GM23338 (cell line): Measurements from ENCODE around the gene C1orf52. TPM values are rescaled to one million over a fixed set of nuclear protein-coding genes. Genes with fewer than 3 reads are reported as not detected.

Experiments
- ATAC-seq: fragments of 200-7000 bp; cut with Tn5 transposase; 3 replicates; pipeline ENCODE4 v1.9.1; 2020
- DNase-seq: peaks from one replicate; pipeline ENCODE4 v3.0.0-alpha.2; 2015; ENCODE audit warnings: low spot score
- H2AFZ ChIP-seq: fragments of 200-600 bp; sonication (generic); 2 replicates; pipeline ENCODE4 v1.8.0; 2016; ENCODE audit warnings: antibody characterized with exemption, mild to moderate bottlenecking, moderate library complexity
- H3F3A ChIP-seq: fragments of 200-600 bp; sonication (generic); replicated peaks from 2 replicates; pipeline ENCODE4 v1.8.0; 2017; ENCODE audit warnings: antibody characterized with exemption, mixed run types, low read depth
- H3K27ac ChIP-seq: fragments of 200-600 bp; sonication (generic); 2 replicates; pipeline ENCODE4 v1.6.1; 2016; ENCODE audit warnings: low read depth
- H3K27me3 ChIP-seq: fragments of 200-600 bp; sonication (generic); 2 replicates; pipeline ENCODE4 v1.8.0; 2016; ENCODE audit warnings: mild to moderate bottlenecking, mixed run types, moderate library complexity; ENCODE audit not compliant: insufficient read depth
- H3K36me3 ChIP-seq: fragments of 200-600 bp; sonication (generic); 2 replicates; pipeline ENCODE4 v1.8.0; 2016; ENCODE audit warnings: mild to moderate bottlenecking; ENCODE audit not compliant: insufficient read depth
- H3K4me1 ChIP-seq: fragments of 200-600 bp; sonication (generic); 2 replicates; pipeline ENCODE4 v1.8.0; 2016; ENCODE audit warnings: mild to moderate bottlenecking, moderate library complexity; ENCODE audit not compliant: insufficient read depth
- H3K4me2 ChIP-seq: fragments of 200-600 bp; sonication (generic); 2 replicates; pipeline ENCODE4 v1.7.1; 2017; ENCODE audit warnings: mixed run types
- H3K4me3 ChIP-seq: fragments of 200-600 bp; sonication (generic); 2 replicates; pipeline ENCODE4 v1.6.1; 2016; ENCODE audit warnings: mixed run types
- H3K79me2 ChIP-seq: fragments of 200-600 bp; sonication (generic); replicated peaks from 2 replicates; pipeline ENCODE4 v1.8.0; 2017; ENCODE audit warnings: mild to moderate bottlenecking; ENCODE audit not compliant: insufficient read depth
- H3K9me2 ChIP-seq: fragments of 200-600 bp; sonication (generic); 2 replicates; pipeline ENCODE4 v1.8.0; 2017; ENCODE audit not compliant: insufficient read depth
- H4K20me1 ChIP-seq: fragments of 200-600 bp; sonication (generic); replicated peaks from 2 replicates; pipeline ENCODE4 v1.8.0; 2017; ENCODE audit warnings: mild to moderate bottlenecking; ENCODE audit not compliant: insufficient read depth
- H3K27ac Mint-ChIP-seq: 2 replicates; pipeline ENCODE4 v1.8.0; 2020; ENCODE audit warnings: inconsistent platforms, mild to moderate bottlenecking, moderate library complexity, mixed read lengths
- H3K27me3 Mint-ChIP-seq: 3 replicates; pipeline ENCODE4 v1.8.0; 2022; ENCODE audit warnings: low read depth, mild to moderate bottlenecking, moderate library complexity, mixed read lengths, inconsistent platforms; ENCODE audit not compliant: insufficient read depth, poor library complexity
- H3K36me3 Mint-ChIP-seq: 3 replicates; pipeline ENCODE4 v1.8.0; 2021; ENCODE audit warnings: low read depth, mild to moderate bottlenecking, inconsistent platforms, moderate library complexity, mixed read lengths
- H3K4me1 Mint-ChIP-seq: 3 replicates; pipeline ENCODE4 v1.8.0; 2020; ENCODE audit warnings: mild to moderate bottlenecking, inconsistent platforms, mixed read lengths
- H3K4me3 Mint-ChIP-seq: 3 replicates; pipeline ENCODE4 v1.8.0; 2021; ENCODE audit warnings: moderate library complexity, mild to moderate bottlenecking, inconsistent platforms, mixed read lengths
- H3K9me3 Mint-ChIP-seq: 3 replicates; pipeline ENCODE4 v1.8.0; 2020; ENCODE audit warnings: moderate library complexity, mild to moderate bottlenecking, inconsistent platforms, mixed read lengths
- CTCF ChIP-seq, 2 experiments: fragments of 200-600 bp in 1 of 2; sonication (generic) in 1 of 2; conservative IDR thresholded peaks; 2 replicates each; pipeline versions ENCODE4 v1.5.1 to v1.6.1; 2016 to 2017; ENCODE audit warnings: antibody characterized with exemption in 2 of 2, low read depth in 2 of 2, mild to moderate bottlenecking in 2 of 2, moderate library complexity in 1 of 2
- NANOG ChIP-seq: IDR thresholded peaks from 2 replicates; pipeline ENCODE4 v1.6.1; 2016; ENCODE audit warnings: antibody characterized with exemption, borderline replicate concordance
- ZNF331 ChIP-seq: fragments of 250-450 bp; sonication (Bioruptor Pico); IDR thresholded peaks from 2 replicates; pipeline ENCODE4 v1.5.0; 2020; ENCODE audit warnings: low read depth, mild to moderate bottlenecking, moderate library complexity
- ZNF462 ChIP-seq: fragments of 250-450 bp; sonication (Bioruptor Pico); IDR thresholded peaks from 2 replicates; pipeline ENCODE4 v1.5.0; 2020; ENCODE audit warnings: mild to moderate bottlenecking, moderate library complexity
- polyA plus RNA-seq: library from polyadenylated mRNA; unstranded; fragments of >200 nt; fragmentation: Nextera tagmentation; extraction: Ambion mirVana; gene quantifications from 2 replicates; pipeline ENCODE4 v1.2.1, GENCODE V29; 2016
- total RNA-seq: library from RNA; depleted of rRNA; stranded (reverse); fragments of >200 nt; shearing (Covaris generic); gene quantifications from 2 replicates; pipeline ENCODE4 v1.2.3, GENCODE V29; 2014
- TF ChIP-seq, protein P1 (sequence below): IDR thresholded peaks from 2 replicates; pipeline ENCODE4 v1.6.1; 2016; ENCODE audit warnings: antibody characterized with exemption

C1orf52 gene
- total and polyA plus RNA-seq, 2 experiments from 2014 or later = 35.6 to 102 TPM

DNA sequence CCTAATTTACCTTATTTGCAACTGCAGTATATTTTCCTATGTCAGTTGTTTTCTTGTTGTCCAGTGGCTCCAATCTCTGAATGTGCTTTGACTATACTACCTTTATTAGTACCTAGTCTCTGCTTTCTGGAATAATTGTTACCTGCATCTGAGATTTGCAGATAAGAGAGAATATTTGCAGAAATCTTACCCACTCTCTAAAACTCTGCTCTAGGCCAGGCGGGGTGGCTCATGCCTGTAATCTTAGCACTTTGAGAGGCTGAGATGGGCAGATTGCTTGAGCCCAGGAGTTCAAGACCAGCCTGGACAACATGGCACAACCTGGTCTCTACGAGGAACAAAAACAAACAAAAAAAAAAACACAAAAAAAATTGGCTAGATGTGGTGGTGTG, 56.6 kb downstream of the C1orf52 start:
- no peak overlapping the region for H3K27ac ChIP-seq
- Mint-ChIP-seq H3K4me3 (peak overlapping the region; percentile 98; the same call in 1 of the 3 replicates), H3K36me3 (peaks cover 2% of the 10 kb centered on the region), H3K27ac (no peak overlapping the region), H3K9me3 (no peaks in the 10 kb centered on the region), H3K27me3 (peaks cover 10% of the 10 kb centered on the region), H3K4me1 (peaks cover 47% of the 10 kb centered on the region)
- DNase-seq = no peak
- H3K9me2 ChIP-seq = no peaks in the 10 kb centered on the region
- H3F3A ChIP-seq = peaks cover 2% of the 10 kb centered on the region; the same call in 1 of the 2 replicates
- H3K36me3 ChIP-seq = no peaks in the 10 kb centered on the region
- H4K20me1 ChIP-seq = peaks cover 8% of the 10 kb centered on the region; the same call in 1 of the 2 replicates
- peak overlapping the region; percentile 87; the same call in 1 of the 2 replicates for H3K4me3 ChIP-seq
- peaks cover 34% of the 10 kb centered on the region for H3K4me1 ChIP-seq
- no peak overlapping the region for H2AFZ ChIP-seq
- ATAC-seq = no peak
- TF ChIP-seq, protein P1, sequence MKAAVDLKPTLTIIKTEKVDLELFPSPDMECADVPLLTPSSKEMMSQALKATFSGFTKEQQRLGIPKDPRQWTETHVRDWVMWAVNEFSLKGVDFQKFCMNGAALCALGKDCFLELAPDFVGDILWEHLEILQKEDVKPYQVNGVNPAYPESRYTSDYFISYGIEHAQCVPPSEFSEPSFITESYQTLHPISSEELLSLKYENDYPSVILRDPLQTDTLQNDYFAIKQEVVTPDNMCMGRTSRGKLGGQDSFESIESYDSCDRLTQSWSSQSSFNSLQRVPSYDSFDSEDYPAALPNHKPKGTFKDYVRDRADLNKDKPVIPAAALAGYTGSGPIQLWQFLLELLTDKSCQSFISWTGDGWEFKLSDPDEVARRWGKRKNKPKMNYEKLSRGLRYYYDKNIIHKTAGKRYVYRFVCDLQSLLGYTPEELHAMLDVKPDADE = no peak
- TF ChIP-seq ZNF462 (CRISPR knock-in tag) (no peak), CTCF (conservative IDR thresholded peaks at IDR 0.05; ENCODE audit: low read depth in 2 of 2) (no peak), ZNF331 (CRISPR knock-in tag) (no peak), NANOG (no peak)
- peaks cover 23% of the 10 kb centered on the region for H3K79me2 ChIP-seq
- peaks cover 9% of the 10 kb centered on the region; the same call in 1 of the 2 replicates for H3K27me3 ChIP-seq
- peak overlapping the region; percentile 93 for H3K4me2 ChIP-seq
